Stomach (tissue), 9 donors: ENCODE results near the gene WDR82. TPM values are rescaled to one million over a fixed set of nuclear protein-coding genes. Genes with fewer than 3 reads are reported as not detected.

Source experiments
- DNase-seq, 2 donors: peaks; one replicate each; pipeline versions ENCODE4 v3.0.0 to v3.0.0-alpha.2; 2013 to 2019
- H3K27ac ChIP-seq, 5 donors: fragments of 200-600 bp in 4 of 5; sonication (generic) in 4 of 5; one replicate each; pipeline ENCODE4 v1.5.1; 2013 to 2019; ENCODE audit warnings: mild to moderate bottlenecking in 1 of 5, moderate library complexity in 1 of 5
- H3K27me3 ChIP-seq, 3 donors: fragments of 200-600 bp; sonication (generic); one replicate each; pipeline ENCODE4 v1.5.1; 2017 to 2019; ENCODE audit warnings: mixed run types in 1 of 3
- H3K36me3 ChIP-seq, 4 donors: fragments of 200-600 bp; sonication (generic); 1 replicate in 3 of 4; 2 replicates in 1 of 4; pipeline ENCODE4 v1.5.1; 2016 to 2019
- H3K4me1 ChIP-seq, 4 donors: fragments of 200-600 bp; sonication (generic); one replicate each; pipeline ENCODE4 v1.5.1; 2016 to 2019
- H3K4me3 ChIP-seq, 4 donors: fragments of 200-600 bp; sonication (generic) in 3 of 4; one replicate each; pipeline ENCODE4 v1.5.1; 2016 to 2019; ENCODE audit warnings: mild to moderate bottlenecking in 1 of 4
- H3K9me3 ChIP-seq, 4 donors: fragments of 200-600 bp; sonication (generic); one replicate each; pipeline ENCODE4 v1.5.1; 2016 to 2019
- EP300 ChIP-seq: sonication (generic); formaldehyde crosslinking; IDR thresholded peaks from one replicate; pipeline ENCODE4 v1.6.1; 2017; ENCODE audit warnings: antibody characterized with exemption
- POLR2A ChIP-seq, 4 donors: fragments of 450-650 bp; IDR thresholded peaks; one replicate each; pipeline ENCODE4 v1.6.1; 2016; ENCODE audit warnings: antibody characterized with exemption in 4 of 4, control low read depth in 2 of 4, mild to moderate bottlenecking in 1 of 4, moderate library complexity in 1 of 4
- POLR2AphosphoS5 ChIP-seq, 3 donors: sonication (generic); formaldehyde crosslinking; IDR thresholded peaks; one replicate each; pipeline ENCODE4 v1.6.1; 2016; ENCODE audit warnings: antibody characterized with exemption in 3 of 3
- WGBS, 5 donors: extraction: QIAGEN DNeasy Blood & Tissue Kit in 3 of 5; methylation state at CpG; one replicate each; pipeline versions ENCODE4 v1.1.5 to v1.1.7; 2013 to 2018; 5-methylcytosine and 5-hydroxymethylcytosine counted together
- intact Hi-C: fragments of 100-400 bp; cut with DNase I; formaldehyde crosslinking; loops from one replicate; pipeline ENCODE4 v1.15.1; 2023; ENCODE audit warnings: low total_unique reads
- polyA plus RNA-seq, 3 donors: library from polyadenylated mRNA; stranded (reverse); fragments of 200-250 nt; gene quantifications; one replicate each; pipeline ENCODE4 v1.2.3, GENCODE V29; 2013
- total RNA-seq, 5 donors: library from RNA; depleted of rRNA; stranded (reverse); fragments of >200 nt; gene quantifications; one replicate each; pipeline versions ENCODE4 v1.1.0 to v1.2.3, GENCODE V29; 2014 to 2016
- TF ChIP-seq, protein P1 (sequence below), 7 experiments: fragments of 450-650 bp in 4 of 7; fragments of 200-600 bp in 3 of 7; sonication (generic) in 3 of 7; IDR thresholded peaks; one replicate each; pipeline ENCODE4 v1.5.1; 2016 to 2019; ENCODE audit warnings: antibody characterized with exemption in 7 of 7, control low read depth in 2 of 7, mild to moderate bottlenecking in 1 of 7
- donor health status: healthy with polysubstance abuse.
- donor health status: Bipolar disorder and iron deficiency.
- donor health status: healthy.

Gene WDR82
- total and polyA plus RNA-seq, 8 donors = 8.2 to 64.8 (median 29.2) TPM

DNA sequence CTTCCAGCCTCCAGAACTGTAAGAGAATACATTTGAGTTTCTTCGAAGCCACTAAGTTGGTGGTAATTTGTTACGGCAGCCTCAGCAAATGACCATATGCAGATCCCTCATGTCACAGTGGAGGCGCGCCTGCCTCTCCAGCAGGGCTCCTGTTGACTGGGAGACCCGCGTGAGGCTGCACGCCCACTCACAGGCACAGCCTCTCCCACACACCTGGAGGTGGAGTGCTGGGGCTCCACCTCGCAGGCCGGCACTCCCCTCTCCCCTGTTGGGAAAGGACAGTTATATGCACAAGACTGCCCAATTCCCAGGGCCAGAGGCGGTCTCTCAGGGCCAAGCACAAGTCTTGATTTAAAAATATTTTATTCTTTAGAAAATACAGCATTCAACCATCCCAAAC is 50.2 kb downstream of the WDR82 start:
- no peak overlapping the region for H3K27ac ChIP-seq
- H3K36me3 ChIP-seq = peaks cover 41 to 63% (median 61%) of the 10 kb centered on the region in 4 donors
- no peak overlapping the region for H3K4me3 ChIP-seq
- TF ChIP-seq, protein P1, sequence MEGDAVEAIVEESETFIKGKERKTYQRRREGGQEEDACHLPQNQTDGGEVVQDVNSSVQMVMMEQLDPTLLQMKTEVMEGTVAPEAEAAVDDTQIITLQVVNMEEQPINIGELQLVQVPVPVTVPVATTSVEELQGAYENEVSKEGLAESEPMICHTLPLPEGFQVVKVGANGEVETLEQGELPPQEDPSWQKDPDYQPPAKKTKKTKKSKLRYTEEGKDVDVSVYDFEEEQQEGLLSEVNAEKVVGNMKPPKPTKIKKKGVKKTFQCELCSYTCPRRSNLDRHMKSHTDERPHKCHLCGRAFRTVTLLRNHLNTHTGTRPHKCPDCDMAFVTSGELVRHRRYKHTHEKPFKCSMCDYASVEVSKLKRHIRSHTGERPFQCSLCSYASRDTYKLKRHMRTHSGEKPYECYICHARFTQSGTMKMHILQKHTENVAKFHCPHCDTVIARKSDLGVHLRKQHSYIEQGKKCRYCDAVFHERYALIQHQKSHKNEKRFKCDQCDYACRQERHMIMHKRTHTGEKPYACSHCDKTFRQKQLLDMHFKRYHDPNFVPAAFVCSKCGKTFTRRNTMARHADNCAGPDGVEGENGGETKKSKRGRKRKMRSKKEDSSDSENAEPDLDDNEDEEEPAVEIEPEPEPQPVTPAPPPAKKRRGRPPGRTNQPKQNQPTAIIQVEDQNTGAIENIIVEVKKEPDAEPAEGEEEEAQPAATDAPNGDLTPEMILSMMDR (IDR thresholded peaks at IDR 0.05) = no peak
- intact Hi-C loops = no loop called here
- H3K27me3 ChIP-seq = no peaks in the 10 kb centered on the region
- WGBS, 5 donors = 80 to 89% (median 85%) methylated on average over 10 of the region's 10 CpGs
- DNase-seq = peak in 1 of 2 donors; percentile 3
- H3K4me1 ChIP-seq = peaks cover 0 to 23% (median 16%) of the 10 kb centered on the region in 4 donors
- H3K9me3 ChIP-seq = no peaks in the 10 kb centered on the region

- intact Hi-C loops = no loop called here
These were observed 50.7 kb downstream of the WDR82 start for GRCh38 chr3:52227766-52228165.

GRCh38 chr3:52227117-52227516 is 51.3 kb downstream of the WDR82 start:
- intact Hi-C loops = no loop called here
- Histone ChIP-seq H3K27ac (no peak overlapping the region), H3K4me1 (peaks cover 0 to 16% (median 8%) of the 10 kb centered on the region in 4 donors), H3K36me3 (peaks cover 33 to 51% (median 49%) of the 10 kb centered on the region in 4 donors), H3K4me3 (no peak overlapping the region), H3K9me3 (no peaks in the 10 kb centered on the region), H3K27me3 (no peaks in the 10 kb centered on the region)
- TF ChIP-seq EP300 = no peak
- no peak for TF ChIP-seq POLR2A (IDR thresholded peaks at IDR 0.05)
- TF ChIP-seq, protein P1 (IDR thresholded peaks at IDR 0.05) = no peak
- TF ChIP-seq POLR2AphosphoS5 (IDR thresholded peaks at IDR 0.05) = no peak
- 80 to 93% (median 88%) methylated on average over 3 to 4 of the region's 4 CpGs for WGBS, 5 donors
- no peak for DNase-seq

More at GRCh38 chr3:52227766-52228165, 50.7 kb downstream of the WDR82 start:
- no peak for TF ChIP-seq EP300
- TF ChIP-seq, protein P1 (IDR thresholded peaks at IDR 0.05) = no peak
- TF ChIP-seq POLR2A (IDR thresholded peaks at IDR 0.05) = no peak
- TF ChIP-seq POLR2AphosphoS5 (IDR thresholded peaks at IDR 0.05) = no peak
- Histone ChIP-seq H3K36me3 (peaks cover 40 to 58% (median 56%) of the 10 kb centered on the region in 4 donors), H3K27me3 (no peaks in the 10 kb centered on the region), H3K27ac (no peak overlapping the region), H3K9me3 (no peaks in the 10 kb centered on the region), H3K4me3 (no peak overlapping the region), H3K4me1 (peaks cover 0 to 18% (median 14%) of the 10 kb centered on the region in 4 donors)
- DNase-seq = no peak
- WGBS, 5 donors = 78 to 85% (median 82%) methylated on average over 7 of the region's 7 CpGs

- peak overlapping the region in 1 of 5 donors; percentile 42 for H3K27ac ChIP-seq
- H3K4me3 ChIP-seq = no peak overlapping the region
- TF ChIP-seq, protein P1 (IDR thresholded peaks at IDR 0.05) = no peak
- DNase-seq = peak in 1 of 2 donors; percentile 5
- H3K27me3 ChIP-seq = no peaks in the 10 kb centered on the region
- no peaks in the 10 kb centered on the region for H3K9me3 ChIP-seq
- H3K36me3 ChIP-seq = peaks cover 33 to 46% (median 43%) of the 10 kb centered on the region in 4 donors
- 76 to 100% (median 87%) methylated on average over 5 of the region's 5 CpGs for WGBS, 5 donors
- intact Hi-C loops = no loop called here
- H3K4me1 ChIP-seq = peaks cover 0 to 16% (median 5%) of the 10 kb centered on the region in 4 donors
These were observed 52.1 kb downstream of the WDR82 start for GRCh38 chr3:52226229-52226817.
